ENCODE measurements around the gene MRPL39. TPM values are rescaled to one million over a fixed set of nuclear protein-coding genes. Genes with fewer than 3 reads are reported as not detected.

The MRPL39 gene
- polyA plus RNA-seq, 1 donor from 2014 or later: 28.5 TPM

- no peaks in the 10 kb centered on the region for H3K9me2 ChIP-seq (ENCODE audit: insufficient read depth, low read length)
- H3K27me3 ChIP-seq (ENCODE audit: insufficient read depth, low read depth, low read length): no peaks in the 10 kb centered on the region
- no peaks in the 10 kb centered on the region for H3K9me3 ChIP-seq (ENCODE audit: low read length)
- H3K9ac ChIP-seq (ENCODE audit: low read length): no peak overlapping the region
- no peak overlapping the region for H2AFZ ChIP-seq (ENCODE audit: low read depth, low read length)
- no peak for TF ChIP-seq POLR2AphosphoS5 (IDR thresholded peaks at IDR 0.05)
- no peak for TF ChIP-seq MXI1 (conservative IDR thresholded peaks at IDR 0.05; ENCODE audit: poor library complexity, severe bottlenecking)
- TF ChIP-seq CTCF (IDR thresholded peaks at IDR 0.05; ENCODE audit: poor library complexity, severe bottlenecking): no peak
- no peak for TF ChIP-seq TAF1 (IDR thresholded peaks at IDR 0.05; ENCODE audit: low read depth)
- no peak for TF ChIP-seq SMC3 (conservative IDR thresholded peaks at IDR 0.05; ENCODE audit: poor library complexity)
- no peak for TF ChIP-seq EP300 (conservative IDR thresholded peaks at IDR 0.05; ENCODE audit: poor library complexity, severe bottlenecking)
- TF ChIP-seq RAD21 (conservative IDR thresholded peaks at IDR 0.05): no peak
- no peak for TF ChIP-seq REST (IDR thresholded peaks at IDR 0.05; ENCODE audit: borderline replicate concordance)
- TF ChIP-seq EZH2 (IDR thresholded peaks at IDR 0.05; ENCODE audit: borderline replicate concordance, insufficient read depth, low read length, poor library complexity, severe bottlenecking): no peak
- H3F3A ChIP-seq (ENCODE audit: insufficient read depth, low read length, poor library complexity, severe bottlenecking): no peaks in the 10 kb centered on the region
- H3K4me2 ChIP-seq (ENCODE audit: low read length): no peak overlapping the region
- H3K4me3 ChIP-seq (ENCODE audit: low read length): no peak overlapping the region
- no peaks in the 10 kb centered on the region for H3K79me2 ChIP-seq (replicated peaks; ENCODE audit: insufficient read depth, low read length)
- no peak overlapping the region for H3K27ac ChIP-seq (ENCODE audit: low read length)
- H4K20me1 ChIP-seq (ENCODE audit: insufficient read depth): no peaks in the 10 kb centered on the region
- H3K36me3 ChIP-seq (ENCODE audit: insufficient read depth, low read length): no peaks in the 10 kb centered on the region
Observed at GRCh38 chr21:25586791-25587190, 20.5 kb downstream of the MRPL39 start.

GRCh38 chr21:25586326-25586725 is 21.0 kb downstream of the MRPL39 start:
- Histone ChIP-seq H3K9me3 (ENCODE audit: low read length) (no peaks in the 10 kb centered on the region), H3K36me3 (ENCODE audit: insufficient read depth, low read length) (no peaks in the 10 kb centered on the region), H3K4me2 (ENCODE audit: low read length) (no peak overlapping the region), H3K79me2 (replicated peaks; ENCODE audit: insufficient read depth, low read length) (no peaks in the 10 kb centered on the region), H3F3A (ENCODE audit: insufficient read depth, low read length, poor library complexity, severe bottlenecking) (no peaks in the 10 kb centered on the region), H3K9me2 (ENCODE audit: insufficient read depth, low read length) (no peaks in the 10 kb centered on the region), H3K27ac (ENCODE audit: low read length) (no peak overlapping the region), H2AFZ (ENCODE audit: low read depth, low read length) (no peak overlapping the region), H3K4me3 (ENCODE audit: low read length) (no peak overlapping the region), H3K9ac (ENCODE audit: low read length) (no peak overlapping the region), H3K27me3 (ENCODE audit: insufficient read depth, low read depth, low read length) (no peaks in the 10 kb centered on the region), H4K20me1 (ENCODE audit: insufficient read depth) (no peaks in the 10 kb centered on the region)
- TF ChIP-seq EZH2 (IDR thresholded peaks at IDR 0.05; ENCODE audit: borderline replicate concordance, insufficient read depth, low read length, poor library complexity, severe bottlenecking) (no peak), POLR2AphosphoS5 (IDR thresholded peaks at IDR 0.05) (no peak), RAD21 (conservative IDR thresholded peaks at IDR 0.05) (no peak), SMC3 (conservative IDR thresholded peaks at IDR 0.05; ENCODE audit: poor library complexity) (no peak), EP300 (conservative IDR thresholded peaks at IDR 0.05; ENCODE audit: poor library complexity, severe bottlenecking) (no peak), CTCF (IDR thresholded peaks at IDR 0.05; ENCODE audit: poor library complexity, severe bottlenecking) (no peak), TAF1 (IDR thresholded peaks at IDR 0.05; ENCODE audit: low read depth) (no peak), REST (IDR thresholded peaks at IDR 0.05; ENCODE audit: borderline replicate concordance) (no peak)
